PFSK-1 (cell line): ENCODE results near the gene PDLIM1.

ENCODE experiments used
- FOXP2 ChIP-seq: optimal IDR thresholded peaks from 2 replicates; pipeline ENCODE3; 2011; ENCODE audit warnings: borderline replicate concordance, control low read depth, inconsistent platforms; ENCODE audit not compliant: insufficient read depth; ENCODE audit errors: extremely low read length, extremely low read depth
- POLR2AphosphoS5 ChIP-seq: IDR thresholded peaks from 2 replicates; pipeline ENCODE4 v1.6.1; 2012; ENCODE audit warnings: low read depth, mild to moderate bottlenecking, control low read depth, low read length, moderate library complexity
- SIN3A ChIP-seq: IDR thresholded peaks from 2 replicates; pipeline ENCODE4 v1.6.1; 2012; ENCODE audit warnings: mild to moderate bottlenecking, low read length, moderate library complexity, borderline replicate concordance; ENCODE audit not compliant: insufficient read depth
- TAF1 ChIP-seq: IDR thresholded peaks from 2 replicates; pipeline ENCODE4 v1.6.1; 2012; ENCODE audit warnings: low read length, control low read depth, borderline replicate concordance; ENCODE audit not compliant: insufficient read depth
- TF ChIP-seq, protein P1 (sequence below), 2 experiments: IDR thresholded peaks; 2 replicates each; pipeline versions ENCODE4 v1.6.1 to v1.8.0; 2011 to 2012; ENCODE audit warnings: low read depth in 2 of 2, low read length in 2 of 2, control low read depth in 1 of 2, inconsistent platforms in 1 of 2, mild to moderate bottlenecking in 1 of 2, moderate library complexity in 1 of 2; ENCODE audit not compliant: insufficient read depth in 1 of 2

Gene PDLIM1

DNA sequence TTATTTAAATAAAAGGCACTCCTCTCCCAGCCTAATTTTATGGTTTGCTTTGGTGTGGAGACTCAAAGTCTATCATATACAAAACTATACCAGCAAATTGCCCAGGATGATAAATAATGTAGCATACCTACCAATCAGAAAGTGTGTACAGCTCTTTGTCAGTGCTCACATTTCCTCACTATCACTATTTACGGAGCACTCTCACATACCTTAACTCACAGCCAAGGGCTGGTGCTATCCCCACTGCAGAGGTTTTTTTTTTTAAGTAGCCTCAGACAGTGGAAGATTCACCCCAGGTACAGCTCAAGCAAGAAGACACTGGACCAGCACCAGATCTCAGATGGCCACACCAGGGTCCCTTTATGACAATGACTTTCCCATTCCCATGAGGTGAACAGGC is 2.5 kb downstream of the PDLIM1 start:
- no peak for TF ChIP-seq FOXP2

DNA sequence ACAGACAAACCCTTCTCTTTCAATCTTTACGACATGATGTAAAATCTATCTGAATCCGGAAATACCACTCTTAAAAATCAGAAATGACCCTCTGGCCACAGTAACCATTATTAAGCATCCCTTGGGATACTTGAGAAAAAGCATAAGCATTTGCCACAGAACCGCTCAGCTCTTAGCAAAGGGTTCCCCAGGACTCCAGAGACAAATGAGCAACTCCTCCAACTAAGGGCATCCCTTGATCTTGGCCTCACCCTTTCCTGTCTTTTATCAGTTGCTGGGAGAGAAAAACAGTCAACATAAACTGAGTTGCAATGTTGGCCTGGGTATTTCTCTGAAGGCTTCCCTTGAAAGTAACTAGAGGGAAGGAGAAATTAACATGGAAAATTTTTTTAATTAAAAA is 3.5 kb downstream of the PDLIM1 start:
- TF ChIP-seq TAF1: no peak
- TF ChIP-seq SIN3A: no peak
- TF ChIP-seq FOXP2: no peak

DNA sequence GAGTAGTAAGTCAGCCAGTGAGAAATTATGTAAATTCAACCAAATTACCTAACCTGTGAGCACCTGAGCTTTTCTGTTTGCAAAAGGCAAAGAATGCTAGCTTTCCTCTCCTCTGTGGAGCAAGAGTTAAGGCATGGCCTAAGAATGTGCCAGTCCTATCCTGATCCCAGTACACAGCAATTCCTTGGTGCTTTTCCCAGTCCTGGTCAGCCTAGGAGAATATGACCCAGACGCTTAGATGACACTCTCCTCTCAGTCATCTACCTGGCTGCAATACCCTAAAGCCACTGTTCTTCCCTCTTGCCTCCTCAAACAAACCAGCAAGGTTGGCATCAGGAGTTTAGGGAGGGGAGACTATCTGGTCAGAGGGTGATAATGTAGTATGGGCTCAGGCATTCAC is 4.1 kb downstream of the PDLIM1 start:
- TF ChIP-seq POLR2AphosphoS5: no peak
- no peak for TF ChIP-seq FOXP2
- no peak for TF ChIP-seq TAF1
- TF ChIP-seq, protein P1, sequence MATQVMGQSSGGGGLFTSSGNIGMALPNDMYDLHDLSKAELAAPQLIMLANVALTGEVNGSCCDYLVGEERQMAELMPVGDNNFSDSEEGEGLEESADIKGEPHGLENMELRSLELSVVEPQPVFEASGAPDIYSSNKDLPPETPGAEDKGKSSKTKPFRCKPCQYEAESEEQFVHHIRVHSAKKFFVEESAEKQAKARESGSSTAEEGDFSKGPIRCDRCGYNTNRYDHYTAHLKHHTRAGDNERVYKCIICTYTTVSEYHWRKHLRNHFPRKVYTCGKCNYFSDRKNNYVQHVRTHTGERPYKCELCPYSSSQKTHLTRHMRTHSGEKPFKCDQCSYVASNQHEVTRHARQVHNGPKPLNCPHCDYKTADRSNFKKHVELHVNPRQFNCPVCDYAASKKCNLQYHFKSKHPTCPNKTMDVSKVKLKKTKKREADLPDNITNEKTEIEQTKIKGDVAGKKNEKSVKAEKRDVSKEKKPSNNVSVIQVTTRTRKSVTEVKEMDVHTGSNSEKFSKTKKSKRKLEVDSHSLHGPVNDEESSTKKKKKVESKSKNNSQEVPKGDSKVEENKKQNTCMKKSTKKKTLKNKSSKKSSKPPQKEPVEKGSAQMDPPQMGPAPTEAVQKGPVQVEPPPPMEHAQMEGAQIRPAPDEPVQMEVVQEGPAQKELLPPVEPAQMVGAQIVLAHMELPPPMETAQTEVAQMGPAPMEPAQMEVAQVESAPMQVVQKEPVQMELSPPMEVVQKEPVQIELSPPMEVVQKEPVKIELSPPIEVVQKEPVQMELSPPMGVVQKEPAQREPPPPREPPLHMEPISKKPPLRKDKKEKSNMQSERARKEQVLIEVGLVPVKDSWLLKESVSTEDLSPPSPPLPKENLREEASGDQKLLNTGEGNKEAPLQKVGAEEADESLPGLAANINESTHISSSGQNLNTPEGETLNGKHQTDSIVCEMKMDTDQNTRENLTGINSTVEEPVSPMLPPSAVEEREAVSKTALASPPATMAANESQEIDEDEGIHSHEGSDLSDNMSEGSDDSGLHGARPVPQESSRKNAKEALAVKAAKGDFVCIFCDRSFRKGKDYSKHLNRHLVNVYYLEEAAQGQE (IDR thresholded peaks at IDR 0.05; ENCODE audit: insufficient read depth in 1 of 2, low read depth in 2 of 2, low read length in 2 of 2): no peak
- TF ChIP-seq SIN3A: no peak

DNA sequence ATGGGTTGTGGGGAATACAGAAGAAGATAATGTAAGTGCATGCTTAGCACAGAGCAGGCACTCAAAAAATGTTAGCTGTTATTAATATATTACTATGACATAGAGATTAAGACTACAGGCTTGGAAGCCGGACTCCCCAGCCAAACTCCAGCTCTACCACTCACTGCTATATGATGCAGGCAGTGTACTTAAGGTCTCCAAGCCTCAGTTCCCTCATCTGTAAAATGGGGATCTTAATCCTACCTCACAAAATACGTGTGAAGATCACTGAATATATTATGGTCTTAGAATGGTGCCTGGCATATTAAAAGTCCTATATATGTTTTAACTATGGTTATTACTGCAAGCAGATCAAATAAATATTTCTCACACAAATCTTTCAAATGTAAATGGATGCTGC is 5.2 kb downstream of the PDLIM1 start:
- TF ChIP-seq, protein P1 (IDR thresholded peaks at IDR 0.05; ENCODE audit: insufficient read depth in 1 of 2, low read depth in 2 of 2, low read length in 2 of 2): no peak
- TF ChIP-seq FOXP2 (no peak), SIN3A (no peak), TAF1 (no peak), POLR2AphosphoS5 (no peak)

DNA sequence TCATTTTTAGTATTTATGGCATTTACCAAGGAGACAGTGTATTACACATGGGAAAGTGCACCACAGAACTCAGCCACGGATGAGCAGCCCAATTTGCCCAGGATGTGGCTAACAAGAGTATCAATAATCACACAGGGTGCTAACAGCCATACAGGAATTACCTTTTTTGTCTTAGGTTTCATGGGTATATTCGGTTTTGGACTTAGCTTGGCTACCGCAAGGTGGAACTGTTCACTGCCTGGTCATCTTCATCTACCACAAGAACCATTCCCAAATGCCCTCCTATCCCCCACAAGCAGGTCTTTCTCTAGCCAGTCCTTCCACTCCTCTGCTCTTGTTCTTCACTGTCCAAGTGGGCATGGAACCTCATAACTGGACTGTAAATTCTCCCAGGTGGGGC is 6.0 kb downstream of the PDLIM1 start:
- TF ChIP-seq POLR2AphosphoS5: no peak
- no peak for TF ChIP-seq FOXP2
- no peak for TF ChIP-seq SIN3A
- TF ChIP-seq TAF1: no peak
- TF ChIP-seq, protein P1 (IDR thresholded peaks at IDR 0.05; ENCODE audit: insufficient read depth in 1 of 2, low read depth in 2 of 2, low read length in 2 of 2): no peak

DNA sequence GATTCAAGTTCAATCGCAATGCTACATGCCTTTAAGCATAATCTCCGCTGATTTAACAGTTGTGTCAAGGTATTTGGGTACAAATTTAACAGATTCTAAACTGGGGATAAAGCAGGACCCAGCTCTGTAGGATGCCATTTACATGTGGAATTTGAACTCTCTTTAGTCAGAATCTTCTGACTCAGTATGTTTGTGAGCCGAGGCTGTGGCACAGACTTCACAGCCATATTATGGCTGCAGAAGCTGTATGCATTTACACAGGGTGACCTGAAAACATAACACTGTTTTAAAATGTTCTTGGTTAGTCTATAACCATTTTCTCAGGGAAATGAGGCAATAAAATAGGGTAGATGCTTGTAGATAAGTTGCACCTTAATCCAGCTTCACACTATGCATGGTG is 8.7 kb downstream of the PDLIM1 start:
- TF ChIP-seq, protein P1 (IDR thresholded peaks at IDR 0.05; ENCODE audit: insufficient read depth in 1 of 2, low read depth in 2 of 2, low read length in 2 of 2): no peak
